ENCODE measurements around the gene WFDC6.
"Not testable (repeated sequence)": the region's sequence is repeated elsewhere in the genome, so short reads cannot be mapped to it uniquely, and the experiment has no call there.

The WFDC6 gene

DNA sequence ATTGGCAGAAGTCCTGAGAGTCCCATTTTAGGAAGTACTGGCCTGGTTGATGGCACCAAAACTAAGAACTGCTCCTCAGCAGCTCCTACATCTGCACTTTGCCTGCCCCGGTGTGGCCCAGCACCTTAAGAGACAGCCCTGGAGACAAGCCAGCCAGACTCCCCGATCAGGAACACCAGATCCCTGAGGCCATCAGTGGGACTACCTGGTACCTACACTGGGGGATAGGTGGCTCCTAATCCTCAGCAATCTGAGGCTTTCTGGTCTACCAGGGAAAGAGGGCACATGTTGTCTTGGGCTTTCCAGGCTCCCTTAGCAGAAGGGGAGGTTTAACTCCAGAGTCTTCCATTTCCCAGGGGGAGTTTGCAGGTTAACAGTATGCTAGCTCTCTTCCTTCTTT lies at the start of gene WFDC6:
TSS of gene WFDC6 (minus strand) at position 101 of the 400 bp plus-strand sequence. CDS start at position 26, 75 bp downstream.
- DNase-seq = no peak

DNA sequence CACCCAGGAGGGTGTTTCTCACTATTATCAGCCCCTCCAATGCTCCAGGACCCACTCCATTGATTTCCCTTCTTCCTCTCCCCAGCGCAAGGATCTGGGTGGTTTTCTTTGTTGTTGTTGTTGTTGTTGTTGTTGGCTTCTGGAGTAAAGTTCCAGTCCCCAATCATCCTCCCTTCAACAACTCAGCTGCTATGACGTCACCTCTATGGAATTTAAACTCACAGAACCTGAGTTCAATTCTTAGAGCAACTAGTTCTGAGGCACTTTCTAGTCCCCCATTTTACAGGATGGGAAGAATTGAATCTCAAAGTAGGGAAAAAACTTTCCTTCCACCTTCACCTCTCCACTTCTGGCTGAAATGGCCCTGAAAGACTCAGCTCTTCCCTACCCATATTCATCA lies 49.5 kb upstream of the WFDC6 start:
- no peak for DNase-seq

DNA sequence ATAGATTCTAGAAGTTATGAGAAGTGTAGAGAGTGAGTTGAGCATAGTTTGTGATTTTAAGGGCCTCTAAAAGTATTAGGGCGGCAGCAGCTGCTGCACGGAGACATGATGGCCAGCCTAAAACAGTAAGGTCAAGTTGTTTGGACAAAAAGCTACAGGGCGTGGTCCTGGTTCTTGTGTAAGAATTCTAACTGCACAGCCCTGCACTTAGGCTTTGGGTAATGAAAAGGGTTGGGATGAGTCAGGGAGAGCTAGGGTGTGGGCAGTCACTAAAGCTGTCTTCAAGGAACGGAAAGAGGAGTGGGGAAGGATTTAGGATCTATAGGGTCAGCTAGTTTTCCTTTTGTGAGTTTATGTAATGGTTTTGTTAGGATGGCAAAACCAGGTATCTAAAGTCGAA lies 46.7 kb upstream of the WFDC6 start:
- not testable (repeated sequence) for DNase-seq

DNA sequence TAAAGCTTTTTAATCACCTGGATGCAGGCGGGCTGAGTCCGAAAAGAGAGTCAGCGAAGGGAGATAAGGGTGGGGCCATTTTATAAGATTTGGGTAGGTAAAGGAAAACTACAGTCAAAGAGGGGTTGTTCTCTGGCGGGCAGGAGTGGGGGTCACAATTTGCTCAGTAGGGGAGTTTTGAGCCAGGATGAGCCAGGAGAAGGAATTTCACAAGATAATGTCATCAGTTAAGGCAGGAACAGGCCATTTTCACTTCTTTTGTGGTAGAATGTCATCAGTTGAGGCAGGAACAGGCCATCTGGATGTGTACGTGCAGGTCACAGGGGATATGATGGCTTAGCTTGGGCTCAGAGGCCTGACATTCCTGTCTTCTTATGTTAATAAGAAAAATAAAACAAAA lies 45.0 kb upstream of the WFDC6 start:
- DNase-seq = not testable (repeated sequence)

DNA sequence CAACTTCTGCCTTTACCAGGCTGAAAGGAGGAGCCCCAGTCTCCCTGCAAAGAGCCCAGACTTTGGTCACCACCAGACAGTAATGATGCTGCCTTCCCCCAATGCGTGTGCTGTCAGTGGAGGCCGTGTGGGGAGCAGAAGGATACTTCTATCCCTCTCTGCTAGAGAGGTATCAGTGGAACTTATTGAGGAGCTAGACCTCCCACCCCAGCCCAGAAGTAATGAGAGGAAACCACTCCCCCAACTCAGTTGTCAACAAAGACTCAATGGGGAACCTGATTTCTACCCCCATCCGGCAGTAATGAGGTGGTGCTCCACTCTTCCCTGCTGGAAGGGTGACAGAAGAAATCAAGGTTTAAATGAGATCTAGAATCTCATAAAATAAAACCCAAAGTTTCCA lies 44.2 kb upstream of the WFDC6 start:
- DNase-seq = no peak

DNA sequence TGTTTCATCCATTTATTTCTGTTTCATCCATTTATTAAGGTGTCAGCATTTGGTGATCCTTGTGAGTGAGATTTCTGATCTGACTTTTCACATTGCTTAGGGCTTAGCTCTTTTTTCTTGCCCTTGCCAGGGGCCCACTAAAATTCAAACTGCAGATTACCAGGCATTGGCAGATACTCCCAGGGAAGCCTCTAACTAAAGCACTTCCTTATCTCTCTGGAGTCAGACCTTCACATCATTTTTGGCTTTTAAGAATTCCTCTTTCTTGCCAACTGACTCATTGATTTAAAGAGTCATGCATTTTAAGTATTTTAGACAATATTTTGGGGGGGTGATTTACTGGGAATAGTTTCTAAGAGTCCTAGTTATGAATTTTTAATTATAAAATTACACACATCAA lies 42.4 kb upstream of the WFDC6 start:
- no peak for DNase-seq

DNA sequence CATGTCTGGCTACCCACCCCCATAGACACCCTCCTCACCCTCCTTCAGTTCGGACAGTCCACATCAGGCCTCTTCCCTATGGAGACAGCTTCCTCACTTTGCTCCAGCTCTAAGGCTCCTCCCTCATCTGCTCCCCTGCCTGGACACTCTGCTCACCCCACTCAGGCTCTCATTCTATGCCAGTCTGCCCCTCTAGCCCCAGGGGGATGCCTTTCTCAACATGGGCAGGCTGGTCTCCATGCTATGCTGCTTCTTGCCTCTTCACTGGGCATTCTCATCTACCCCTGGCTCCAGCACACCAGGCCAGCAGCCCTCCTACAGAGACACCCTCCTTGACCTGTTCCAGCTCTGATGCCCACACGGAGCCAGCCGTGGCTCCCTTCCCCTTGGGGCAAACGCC lies 39.9 kb upstream of the WFDC6 start, which contains the start of gene WFDC8:
TSS of gene WFDC8 (minus strand) at position 101 of the 400 bp plus-strand sequence. CDS start at position 64, 37 bp downstream.
- DNase-seq = no peak

DNA sequence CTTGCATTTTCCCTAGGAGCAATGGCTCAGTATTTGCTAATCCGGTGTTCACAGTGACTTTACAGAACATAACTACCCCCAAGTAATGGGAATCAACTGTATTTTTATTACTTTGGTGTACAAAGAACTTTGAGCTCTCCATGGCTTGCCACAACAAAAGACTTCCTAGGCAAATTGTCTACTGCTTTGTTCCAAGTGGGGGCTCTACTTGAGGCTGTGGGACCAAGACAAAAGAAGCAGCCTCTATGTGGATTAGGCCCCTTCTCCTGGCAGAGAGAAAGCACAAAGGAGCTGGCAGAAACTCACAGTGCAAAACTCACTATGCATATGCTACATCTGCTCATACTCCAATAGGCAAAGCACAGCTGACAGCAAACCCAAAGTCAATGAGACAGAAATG lies 38.9 kb upstream of the WFDC6 start:
- DNase-seq = no peak

DNA sequence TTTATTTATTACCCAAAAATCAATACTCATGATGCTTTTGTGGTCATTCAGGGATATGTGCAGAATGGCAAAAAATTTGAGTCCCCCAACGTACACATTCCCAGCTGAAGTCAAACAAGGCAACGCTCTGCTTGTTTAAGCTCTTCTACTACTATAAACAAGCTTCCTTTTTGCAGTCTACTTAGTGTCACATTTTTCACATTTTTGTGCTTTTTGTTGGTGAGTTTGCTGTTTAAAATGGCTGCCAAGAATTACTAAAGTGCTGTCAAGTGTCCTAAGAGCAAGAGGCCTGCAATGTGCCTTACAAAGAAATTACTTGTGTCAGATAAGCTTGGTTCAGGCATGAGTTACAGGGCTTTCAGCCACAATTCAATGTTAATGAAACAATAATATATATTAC lies 37.7 kb upstream of the WFDC6 start:
- no peak for DNase-seq

DNA sequence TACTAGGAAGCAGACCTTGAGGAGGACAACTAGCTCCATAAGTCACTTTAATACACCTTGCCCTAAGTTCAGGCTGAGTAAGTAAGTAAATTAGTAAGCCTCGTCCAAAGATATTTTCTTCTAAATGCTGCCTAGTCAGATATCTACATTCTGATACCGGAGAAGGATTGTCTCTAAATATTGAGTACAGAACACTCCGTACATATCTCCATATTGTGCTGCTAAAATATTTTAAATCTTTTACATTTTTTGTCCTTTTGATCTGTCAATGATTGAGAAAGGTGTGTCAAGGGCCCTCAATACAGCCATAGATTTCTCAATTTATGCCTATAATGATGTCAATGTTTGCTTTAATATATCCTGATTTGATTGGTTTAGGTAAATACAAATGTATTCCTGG lies 36.6 kb upstream of the WFDC6 start:
- DNase-seq = no peak

DNA sequence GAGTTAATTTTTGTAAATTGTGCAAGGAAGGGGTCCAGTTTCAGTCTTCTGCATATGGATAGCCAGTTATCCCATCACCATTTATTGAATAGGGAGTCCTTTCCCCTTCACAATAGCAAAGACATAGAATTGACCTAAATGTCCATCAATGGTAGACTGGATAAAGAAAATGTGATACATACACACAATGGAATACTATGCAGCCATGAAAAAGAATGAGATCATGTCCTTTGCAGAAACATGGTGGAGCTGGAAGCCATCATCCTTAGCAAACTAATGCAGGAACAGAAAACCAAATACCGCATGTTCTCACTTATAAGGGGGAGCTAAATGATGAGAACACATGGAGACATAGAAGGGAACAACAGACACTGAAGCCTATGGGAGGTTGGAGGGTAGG lies 30.4 kb upstream of the WFDC6 start:
- not testable (repeated sequence) for DNase-seq

DNA sequence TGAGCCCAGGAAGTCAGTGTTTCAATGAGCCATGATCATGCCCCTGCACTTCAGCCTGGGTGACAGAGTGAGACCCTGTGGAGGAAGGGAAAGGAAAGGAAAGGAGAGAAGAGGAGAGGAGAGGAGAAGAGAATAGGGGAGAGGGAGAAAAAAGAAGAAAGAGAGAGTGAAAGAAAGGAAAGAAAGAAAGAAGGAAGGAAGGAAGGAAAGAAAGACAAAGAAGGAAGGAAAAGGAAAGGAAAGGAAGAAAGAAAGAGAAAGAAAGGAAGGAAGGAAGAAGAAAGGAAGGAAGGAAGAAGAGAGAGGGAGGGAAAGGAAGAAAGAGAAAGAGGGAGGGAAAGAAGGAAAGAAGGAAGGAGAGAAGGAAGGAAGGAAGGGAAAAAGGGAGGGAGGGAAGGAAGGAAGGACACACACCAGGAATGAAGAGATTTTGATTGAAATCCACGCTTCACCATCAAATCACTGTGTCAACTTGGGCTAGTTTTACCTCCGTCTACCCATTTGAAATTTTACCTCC lies 25.5 kb upstream of the WFDC6 start:
- no peak for DNase-seq

DNA sequence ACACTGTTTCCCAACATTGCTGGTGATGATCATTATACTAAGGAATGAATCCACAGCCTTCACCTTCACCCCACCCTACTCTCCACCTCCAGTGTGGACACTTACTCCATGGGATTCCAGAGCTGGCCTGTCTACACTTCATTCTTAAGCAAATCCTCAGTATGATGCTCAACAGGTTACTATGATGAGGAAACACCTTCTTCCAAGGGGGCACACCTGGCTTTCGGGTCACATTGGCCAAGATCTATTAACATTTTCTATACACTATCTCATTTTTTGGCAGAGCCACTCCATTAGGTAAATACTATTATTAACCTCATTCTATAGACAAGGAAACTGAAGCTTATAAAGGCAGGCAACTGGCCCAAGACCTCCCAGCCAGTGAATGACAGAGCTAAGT lies 15.9 kb upstream of the WFDC6 start:
- no peak for DNase-seq

DNA sequence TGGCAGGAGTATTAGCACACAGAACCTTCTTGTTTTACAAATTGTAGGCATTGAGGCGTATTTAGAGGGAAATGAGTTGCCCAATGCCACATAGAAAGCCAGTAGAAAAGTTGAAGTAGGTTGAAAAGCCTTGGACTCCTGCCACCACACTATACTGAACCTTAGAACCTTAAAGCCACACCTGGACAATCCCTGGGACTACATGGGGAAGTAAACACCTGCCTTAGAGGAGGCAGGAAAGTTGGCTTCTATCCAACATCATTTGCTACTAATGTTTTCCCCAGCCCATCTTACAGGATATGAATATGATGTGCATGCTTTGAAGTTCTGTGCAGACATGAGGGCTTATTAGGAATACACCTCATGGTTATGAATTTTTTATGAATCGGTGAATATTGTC lies 13.2 kb upstream of the WFDC6 start:
- no peak for DNase-seq

DNA sequence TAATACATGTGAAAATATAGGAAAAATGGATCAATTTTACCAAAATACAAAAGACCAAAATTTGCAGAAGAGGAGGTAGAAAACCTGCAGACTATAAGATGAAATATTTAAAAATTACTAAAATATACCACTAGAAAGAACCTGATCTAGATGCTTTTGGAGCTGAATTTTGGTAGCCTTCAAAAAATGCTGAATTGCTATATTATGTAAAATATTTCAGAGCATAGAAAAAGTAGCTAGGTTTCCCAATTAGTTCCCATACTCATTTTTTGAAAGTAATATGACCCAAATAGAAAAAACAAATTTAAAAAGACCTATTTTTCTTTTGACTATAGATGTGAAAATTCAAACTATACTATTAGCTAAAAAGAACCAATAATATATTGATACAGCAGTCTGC lies 11.5 kb upstream of the WFDC6 start:
- no peak for DNase-seq

DNA sequence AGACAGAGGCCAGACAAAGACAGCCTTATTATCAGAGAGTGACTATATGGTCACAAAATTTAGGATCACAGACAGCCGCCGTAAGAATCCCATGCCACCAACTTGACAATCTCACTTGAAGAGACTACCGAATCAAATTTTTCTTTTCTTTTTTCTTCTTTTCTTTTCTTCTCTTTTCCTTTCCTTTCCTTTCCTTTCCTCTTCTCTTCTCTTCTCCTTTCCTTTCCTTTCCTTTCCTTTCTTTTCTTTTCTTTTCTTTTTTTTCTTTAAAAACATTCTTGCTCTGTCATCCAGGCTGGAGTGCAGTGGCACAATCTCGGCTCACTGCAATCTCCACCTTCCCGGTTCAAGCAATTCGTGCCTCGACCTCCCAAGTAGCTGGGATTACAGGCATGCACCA lies 9.1 kb upstream of the WFDC6 start:
- no peak for DNase-seq

DNA sequence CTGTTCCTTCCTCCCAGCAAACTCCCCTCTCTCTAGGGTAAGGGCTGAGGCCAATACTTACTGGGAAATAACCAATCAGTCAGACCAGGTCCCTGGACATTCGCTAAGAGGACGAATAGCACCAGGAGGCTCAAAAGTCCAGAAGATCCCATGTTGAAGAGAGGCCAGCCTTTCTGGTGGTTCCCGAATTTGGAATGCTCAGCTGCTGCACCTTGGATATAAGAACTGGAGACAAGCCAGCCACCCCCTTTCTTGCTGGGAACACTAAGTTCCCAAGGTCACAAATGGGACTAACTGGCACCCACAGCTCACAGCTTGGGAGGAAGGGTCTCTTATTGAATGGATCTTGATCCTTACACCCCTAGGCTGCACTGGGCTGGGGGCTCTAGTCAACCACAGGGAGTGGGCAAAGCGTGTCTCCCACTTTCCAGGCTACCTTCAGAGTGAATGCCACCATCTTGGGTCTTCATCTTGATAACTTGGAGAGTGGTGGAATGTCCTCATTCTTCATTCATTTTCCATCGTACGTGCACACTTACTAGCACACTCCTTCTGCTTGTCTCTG lies 8.0 kb upstream of the WFDC6 start, which contains the start of gene EPPIN:
TSS of gene EPPIN (minus strand) at position 196 of the 565 bp plus-strand sequence. CDS start at position 152, 44 bp downstream.
- no peak for DNase-seq

DNA sequence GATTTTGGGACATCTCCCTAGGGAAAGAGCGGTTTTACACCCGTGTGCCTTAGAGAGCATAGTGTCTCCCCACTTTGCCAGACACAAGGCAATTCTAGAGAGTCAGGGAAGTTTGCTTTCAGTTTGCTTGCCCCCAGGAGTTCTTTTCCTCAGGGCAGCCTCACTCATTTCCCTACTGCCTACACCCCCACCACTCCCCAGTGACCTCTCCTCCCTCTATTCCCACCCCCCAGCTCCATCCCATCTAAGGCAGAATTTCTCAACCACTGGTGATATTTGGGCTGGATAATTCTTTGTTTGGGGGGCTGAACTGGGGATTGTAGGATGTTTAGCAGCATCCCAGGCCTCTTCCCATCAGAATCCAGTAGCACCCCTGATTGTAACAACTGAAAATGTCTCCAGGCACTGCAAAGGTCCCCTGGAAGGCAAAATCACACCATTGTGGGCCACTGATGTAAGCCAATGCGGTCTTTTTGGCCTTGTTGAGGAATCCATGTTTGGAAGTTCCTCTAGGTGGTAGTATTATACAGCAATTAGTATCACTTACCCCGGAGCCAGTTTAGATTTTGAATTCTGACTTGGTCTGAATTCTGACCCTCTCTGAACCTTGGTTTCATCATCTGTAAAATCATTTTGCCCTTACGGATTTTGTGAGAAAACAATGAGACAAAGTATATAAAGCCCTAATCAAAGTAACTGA lies 6.6 kb upstream of the WFDC6 start:
- no peak for DNase-seq

DNA sequence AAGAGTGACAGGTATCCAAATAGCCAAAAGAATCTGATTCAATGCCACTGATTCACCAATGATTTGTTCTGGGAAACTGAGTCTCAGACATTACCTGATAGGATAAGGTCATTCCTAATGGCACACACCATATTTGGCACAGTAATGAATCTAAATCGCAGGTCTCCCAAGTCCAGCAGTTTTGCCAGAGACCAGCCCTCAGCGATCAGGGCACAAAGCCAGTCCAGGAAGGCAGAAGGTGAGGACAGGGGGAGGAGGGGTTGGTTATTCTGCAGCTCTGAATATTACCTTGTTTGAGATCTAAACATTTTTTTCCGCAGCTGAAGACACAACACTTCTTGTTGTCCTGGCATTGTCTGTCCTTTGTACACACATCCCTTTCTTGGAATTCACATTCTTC lies 6.1 kb upstream of the WFDC6 start:
- no peak for DNase-seq

DNA sequence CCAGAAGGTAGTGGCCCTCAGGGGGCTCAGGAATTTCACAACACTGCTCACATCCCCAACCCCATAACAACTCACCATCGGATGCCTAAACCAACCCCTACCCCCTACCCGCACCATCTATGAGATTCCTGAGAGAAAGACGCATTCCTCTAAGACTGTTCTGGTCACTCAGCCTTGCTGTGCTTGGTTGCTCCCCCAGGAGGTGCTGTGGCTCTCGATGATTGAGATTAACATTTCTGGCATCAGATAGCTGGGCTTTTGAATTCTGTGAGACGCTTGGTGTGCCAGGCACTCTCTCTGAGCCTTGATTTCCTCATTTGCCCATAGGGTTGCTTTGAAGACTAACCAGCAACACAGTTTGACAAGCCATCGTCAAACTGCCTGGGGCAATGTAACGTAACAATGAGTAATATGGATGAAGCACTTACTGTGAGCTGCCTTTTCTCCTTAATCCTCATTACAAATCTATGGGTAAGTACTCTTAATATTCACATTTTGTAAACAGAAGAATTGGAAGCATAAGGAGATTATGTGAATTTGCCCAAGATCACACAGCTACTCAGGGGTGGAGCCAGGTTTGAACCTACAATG lies 978 bp downstream of the WFDC6 start:
- no peak for DNase-seq

DNA sequence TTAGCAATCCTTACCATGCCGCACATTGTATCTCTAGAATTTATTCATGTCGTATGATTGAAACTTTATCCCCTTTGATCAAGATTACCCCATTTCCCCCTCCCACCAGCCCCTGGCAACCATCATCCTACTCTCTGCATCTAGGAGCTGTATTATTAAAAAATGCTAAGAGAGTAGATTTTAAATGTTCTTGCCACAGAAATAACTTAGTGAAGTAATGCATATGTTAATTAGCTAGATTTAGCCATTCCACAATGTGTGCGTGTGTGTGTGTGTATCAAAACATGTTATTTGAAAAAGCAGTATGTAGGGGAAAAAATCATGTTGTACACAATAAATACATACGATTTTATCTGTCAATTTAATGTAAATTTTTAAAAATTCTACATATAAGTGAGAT lies 12.0 kb downstream of the WFDC6 start:
- DNase-seq = no peak

DNA sequence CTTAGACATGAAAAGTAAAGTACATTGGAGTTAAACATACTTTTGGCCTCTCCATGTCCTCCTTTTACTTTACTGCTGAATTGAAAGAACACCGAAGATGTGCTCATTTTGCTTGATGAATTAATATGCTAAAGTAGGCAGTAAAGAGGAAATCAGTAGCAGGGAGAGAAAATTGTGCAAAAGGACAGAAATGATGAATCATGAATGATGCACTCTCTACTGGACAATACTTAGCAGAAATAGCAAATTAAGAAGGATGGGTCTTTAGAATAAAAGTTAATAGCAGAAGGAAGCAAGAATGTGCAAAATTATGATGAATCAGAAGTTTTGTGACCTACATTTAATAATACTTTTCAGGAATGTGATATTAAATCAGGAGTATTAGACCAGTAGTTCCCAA lies 15.5 kb downstream of the WFDC6 start:
- DNase-seq = no peak

DNA sequence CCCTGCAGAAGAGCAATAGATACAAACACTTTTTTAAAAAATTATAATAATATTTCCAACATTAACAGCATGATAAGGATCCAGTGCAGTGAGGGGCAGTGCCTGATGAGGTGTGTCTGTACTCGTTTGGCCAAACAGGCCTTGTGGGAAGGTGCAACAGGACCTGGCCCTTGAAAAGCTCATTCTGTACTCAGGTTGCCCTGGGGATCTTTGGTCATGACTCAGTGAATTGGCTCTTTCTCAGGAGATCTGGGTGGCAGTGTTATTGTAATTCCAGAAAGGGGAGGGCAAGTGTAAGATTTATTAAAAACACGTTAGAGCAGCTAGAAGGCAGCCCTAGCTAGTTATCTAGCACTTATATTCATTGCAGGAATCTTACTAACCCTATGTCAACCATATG lies 21.0 kb downstream of the WFDC6 start:
- no peak for DNase-seq
